Activated CD8-positive, alpha-beta memory T cell treated with anti-CD3 and anti-CD28 coated beads, Interleukin-2, amount 10 ng/mL, durations not matched to agents 7 days and 5 days (primary cell): ENCODE results near the gene C17orf78. TPM values are rescaled to one million over a fixed set of nuclear protein-coding genes. Genes with fewer than 3 reads are reported as not detected.
"Not testable (repeated sequence)": the region's sequence is repeated elsewhere in the genome, so short reads cannot be mapped to it uniquely, and the experiment has no call there.

Experiments
- ATAC-seq: fragments of 150-1000 bp; cut with Tn5 transposase; one replicate; pipeline ENCODE4 v1.10.0; 2021; ENCODE audit warnings: moderate library complexity
- CTCF ChIA-PET: fragments of 350-600 bp; sonication (Branson Sonifier 250); formaldehyde crosslinking; loops from one replicate; lab custom pipeline; 2021; ENCODE audit warnings: antibody characterized with exemption; lab: Charles Lee
- DNase-seq: peaks from one replicate; pipeline ENCODE4 v3.0.0-alpha.2; 2020
- H3K27ac Mint-ChIP-seq: one replicate; pipeline ENCODE4 v1.8.0; 2021; ENCODE audit warnings: mild to moderate bottlenecking, mixed read lengths
- H3K27me3 Mint-ChIP-seq: one replicate; pipeline ENCODE4 v1.8.0; 2021; ENCODE audit warnings: mixed read lengths
- H3K36me3 Mint-ChIP-seq: one replicate; pipeline ENCODE4 v1.8.0; 2021; ENCODE audit warnings: mild to moderate bottlenecking, mixed read lengths
- H3K4me1 Mint-ChIP-seq: one replicate; pipeline ENCODE4 v1.8.0; 2021; ENCODE audit warnings: mixed read lengths
- H3K4me3 Mint-ChIP-seq: one replicate; pipeline ENCODE4 v1.8.0; 2021; ENCODE audit warnings: mild to moderate bottlenecking, moderate library complexity, mixed read lengths
- H3K9me3 Mint-ChIP-seq: one replicate; pipeline ENCODE4 v1.8.0; 2022; ENCODE audit warnings: low read depth, mixed read lengths
- total RNA-seq, 2 experiments: library from RNA; stranded (reverse); gene quantifications; one replicate each; pipeline ENCODE4 v1.2.3, GENCODE V29; 2021

C17orf78 gene
- total RNA-seq, 2 experiments from 2014 or later: not detected

DNA sequence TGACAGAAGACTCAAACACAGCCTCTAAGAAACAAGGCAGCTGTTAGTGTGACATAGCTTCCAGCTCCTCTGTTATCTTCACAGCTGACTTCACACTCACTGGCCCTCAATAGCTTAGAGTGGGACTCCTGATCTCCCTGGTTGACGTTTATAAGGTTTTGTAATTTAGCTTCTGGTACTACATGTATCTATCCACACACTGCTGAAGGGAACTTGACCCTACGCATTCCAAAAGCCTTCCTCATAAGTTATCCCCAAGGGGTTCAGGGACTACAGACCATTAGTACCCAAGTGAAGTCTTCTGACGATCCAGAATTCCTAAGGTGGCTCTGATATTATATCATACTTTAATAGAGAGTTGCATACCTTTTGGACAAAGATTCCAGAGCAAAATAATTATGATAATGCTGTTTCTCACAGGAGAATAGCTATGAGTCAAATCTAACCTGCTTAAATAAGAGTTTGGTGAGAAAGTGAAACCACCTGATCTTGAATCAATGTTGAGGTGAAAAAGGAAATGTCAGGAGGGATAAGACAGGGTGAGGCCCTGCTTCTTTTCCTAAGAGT, 16.3 kb downstream of the C17orf78 start:
- H3K9me3 Mint-ChIP-seq: no peaks in the 10 kb centered on the region
- CTCF ChIA-PET: interaction anchor here (0.7 to 4.9 kb wide), 5 partner anchors 16 to 826 kb away, joined by 3 to 40 read pairs (median 4); partner anchors contain the start of gene C17orf78
- H3K27ac Mint-ChIP-seq: peak overlapping the region; percentile 52
- DNase-seq (no peak), ATAC-seq (peak; percentile 66)
- peaks cover 22% of the 10 kb centered on the region for H3K4me1 Mint-ChIP-seq
- H3K36me3 Mint-ChIP-seq: no peaks in the 10 kb centered on the region
- H3K27me3 Mint-ChIP-seq: no peaks in the 10 kb centered on the region
- no peak overlapping the region for H3K4me3 Mint-ChIP-seq

DNA sequence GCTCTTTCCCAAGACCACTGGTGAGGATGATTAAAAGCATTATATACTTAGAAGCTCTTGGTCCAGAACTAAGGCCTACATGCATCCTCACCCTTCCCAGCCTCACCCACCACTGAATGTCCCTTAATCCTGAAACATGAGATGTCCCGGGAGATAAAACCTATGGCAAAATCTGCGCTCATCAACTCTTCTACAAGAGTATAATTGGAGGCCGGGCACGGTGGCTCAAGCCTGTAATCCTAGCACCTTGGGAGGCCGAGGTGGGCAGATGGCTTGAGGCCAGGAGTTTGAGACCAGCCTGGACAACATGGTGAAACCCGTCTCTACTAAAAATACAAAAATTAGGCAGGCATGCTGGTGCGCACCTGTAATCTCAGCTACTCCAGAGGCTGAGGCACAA, 17.6 kb downstream of the C17orf78 start:
- H3K9me3 Mint-ChIP-seq: no peaks in the 10 kb centered on the region
- DNase-seq: no peak
- ATAC-seq: no peak
- H3K4me3 Mint-ChIP-seq: no peak overlapping the region
- peaks cover 26% of the 10 kb centered on the region for H3K4me1 Mint-ChIP-seq
- CTCF ChIA-PET: interaction anchor here (0.7 to 4.9 kb wide), 2 partner anchors 20 to 495 kb away, joined by 3 to 40 read pairs; no protein-coding TSS in a partner anchor
- no peak overlapping the region for H3K27ac Mint-ChIP-seq
- no peaks in the 10 kb centered on the region for H3K36me3 Mint-ChIP-seq
- no peaks in the 10 kb centered on the region for H3K27me3 Mint-ChIP-seq

GRCh38 chr17:37399265-37399803, 23.5 kb downstream of the C17orf78 start:
- H3K27ac Mint-ChIP-seq: no peak overlapping the region
- CTCF ChIA-PET: interaction anchor here (4.1 kb wide), 1 partner anchor 26 kb away, joined by 38 read pairs; no protein-coding TSS in a partner anchor
- no peaks in the 10 kb centered on the region for H3K27me3 Mint-ChIP-seq
- peaks cover 25% of the 10 kb centered on the region for H3K4me1 Mint-ChIP-seq
- DNase-seq (no peak), ATAC-seq (no peak)
- H3K36me3 Mint-ChIP-seq: peaks cover 13% of the 10 kb centered on the region
- H3K9me3 Mint-ChIP-seq: no peaks in the 10 kb centered on the region
- H3K4me3 Mint-ChIP-seq: no peak overlapping the region

DNA sequence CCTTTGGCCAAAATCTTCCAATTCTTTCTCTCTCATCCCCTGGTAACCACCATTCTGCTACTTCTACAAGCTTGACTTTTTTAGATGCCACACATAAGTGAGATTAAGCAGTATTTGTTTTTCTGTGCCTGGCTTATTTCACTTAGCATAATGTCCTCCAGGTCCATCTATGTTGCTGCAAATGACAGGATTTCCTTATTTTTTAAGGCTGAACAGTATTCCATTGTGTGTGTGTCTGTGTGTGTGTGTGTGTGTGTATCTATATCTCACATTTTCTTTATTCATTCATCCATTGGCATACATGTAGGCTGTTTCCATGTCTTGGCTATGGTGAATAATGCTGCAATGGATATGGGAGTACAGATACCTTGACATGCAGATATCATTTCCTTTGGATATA, 24.7 kb downstream of the C17orf78 start:
- CTCF ChIA-PET: interaction anchor here (4.1 kb wide), 1 partner anchor 27 kb away, joined by 38 read pairs; no protein-coding TSS in a partner anchor
- Mint-ChIP-seq H3K36me3 (peaks cover 22% of the 10 kb centered on the region), H3K4me3 (no peak overlapping the region), H3K9me3 (no peaks in the 10 kb centered on the region), H3K27ac (no peak overlapping the region), H3K4me1 (peaks cover 35% of the 10 kb centered on the region), H3K27me3 (no peaks in the 10 kb centered on the region)
- DNase-seq (no peak), ATAC-seq (no peak)

DNA sequence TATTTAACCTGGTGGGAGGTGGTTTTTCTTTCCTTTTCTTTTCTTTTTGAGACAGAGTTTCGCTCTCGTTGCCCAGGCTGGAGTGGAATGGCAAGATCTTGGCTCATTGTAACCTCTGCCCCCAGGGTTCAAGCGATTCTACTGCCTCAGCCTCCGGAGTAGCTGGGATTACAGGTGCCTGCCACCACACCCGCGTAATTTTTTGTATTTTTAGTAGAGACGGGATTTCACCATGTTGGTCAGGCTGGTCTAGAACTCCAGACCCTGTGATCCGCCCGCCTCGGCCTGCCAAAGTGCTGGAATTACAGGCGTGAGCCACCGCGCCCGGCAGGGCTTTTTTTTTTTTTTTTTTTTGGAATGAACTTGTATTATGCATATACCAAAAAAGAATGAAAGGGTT, 29.7 kb downstream of the C17orf78 start:
- CTCF ChIA-PET: interaction anchor here (1.1 to 4.0 kb wide), 3 partner anchors 32 to 106 kb away, joined by 3 to 16 read pairs (median 3); no protein-coding TSS in a partner anchor

DNA sequence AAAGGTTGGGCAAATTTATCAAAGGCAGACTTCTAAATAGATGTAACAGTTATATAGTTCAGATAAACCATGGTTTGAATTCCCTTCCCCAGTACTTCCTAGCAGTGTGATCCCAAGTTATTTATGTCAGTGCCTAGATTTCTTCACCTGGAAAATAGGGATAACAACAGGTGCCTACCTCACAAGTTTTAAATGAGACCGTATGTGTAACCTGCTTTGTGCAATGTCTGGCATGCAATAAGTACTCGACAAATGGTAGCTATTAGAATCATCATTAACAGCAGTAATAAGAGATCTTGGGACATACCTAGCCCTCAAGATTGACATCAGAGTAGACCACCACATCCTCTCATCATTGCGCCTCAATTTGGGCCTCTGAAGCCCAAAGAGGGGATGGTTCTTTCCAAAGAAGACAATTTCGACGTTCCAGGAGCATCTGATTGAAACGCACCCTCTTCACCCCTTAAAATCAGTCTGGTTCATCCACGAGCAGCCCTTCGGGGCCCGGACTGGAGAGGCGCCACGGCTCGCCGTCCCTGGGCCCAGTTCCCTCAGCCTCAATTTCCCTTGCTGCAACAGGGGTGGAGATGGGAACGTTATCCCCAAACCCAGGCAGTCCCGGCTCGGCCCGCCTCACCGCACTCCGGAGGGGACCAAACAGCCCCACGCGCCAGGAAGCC, 30.3 kb downstream of the C17orf78 start:
- H3K4me3 Mint-ChIP-seq: peak overlapping the region; percentile 97
- H3K27me3 Mint-ChIP-seq: no peaks in the 10 kb centered on the region
- peaks cover 42% of the 10 kb centered on the region for H3K36me3 Mint-ChIP-seq
- no peak for ATAC-seq
- CTCF ChIA-PET: interaction anchor here (1.1 to 4.0 kb wide), 3 partner anchors 32 to 105 kb away, joined by 3 to 16 read pairs (median 3); no protein-coding TSS in a partner anchor
- DNase-seq: no peak
- peak overlapping the region; percentile 97 for H3K27ac Mint-ChIP-seq
- peaks cover 52% of the 10 kb centered on the region for H3K4me1 Mint-ChIP-seq
- H3K9me3 Mint-ChIP-seq: no peaks in the 10 kb centered on the region

More for the DNA sequence above, 29.7 kb downstream of the C17orf78 start:
- H3K36me3 Mint-ChIP-seq: peaks cover 36% of the 10 kb centered on the region
- peak overlapping the region; percentile 97 for H3K27ac Mint-ChIP-seq
- not testable (repeated sequence) for H3K27me3 Mint-ChIP-seq, DNase-seq, ATAC-seq, H3K9me3 Mint-ChIP-seq
- peaks cover 50% of the 10 kb centered on the region for H3K4me1 Mint-ChIP-seq
- peak overlapping the region; percentile 97 for H3K4me3 Mint-ChIP-seq

- H3K27me3 Mint-ChIP-seq: no peaks in the 10 kb centered on the region
- CTCF ChIA-PET: interaction anchor here (0.7 to 4.0 kb wide), 9 partner anchors 13 to 203 kb away, joined by 3 to 16 read pairs (median 4); no protein-coding TSS in a partner anchor
- no peaks in the 10 kb centered on the region for H3K9me3 Mint-ChIP-seq
- peak; percentile 96 for ATAC-seq
- H3K36me3 Mint-ChIP-seq: peaks cover 46% of the 10 kb centered on the region
- H3K4me1 Mint-ChIP-seq: peaks cover 53% of the 10 kb centered on the region
- DNase-seq: peak; percentile 85
- H3K27ac Mint-ChIP-seq: peak within 1 kb of the TSS; percentile 97
- H3K4me3 Mint-ChIP-seq: peak within 1 kb of the TSS; percentile 97
Observed at GRCh38 chr17:37406635-37407461, 31.1 kb downstream of the C17orf78 start, which contains the start of the genes ACACA and TADA2A. TSS of gene ACACA (minus strand) at chr17:37406836. CDS start at chr17:37406299, 537 bp downstream. TSS of gene TADA2A (plus strand) at chr17:37406886. CDS start at chr17:37411366, 4,480 bp downstream.

- not testable (repeated sequence) for H3K9me3 Mint-ChIP-seq
- peaks cover 48% of the 10 kb centered on the region for H3K36me3 Mint-ChIP-seq
Observed at GRCh38 chr17:37408145-37408479, 32.3 kb downstream of the C17orf78 start.

GRCh38 chr17:37410357-37410756, 34.6 kb downstream of the C17orf78 start:
- Mint-ChIP-seq H3K4me3 (no peak overlapping the region), H3K27me3 (no peaks in the 10 kb centered on the region), H3K27ac (no peak overlapping the region), H3K4me1 (peaks cover 38% of the 10 kb centered on the region), H3K36me3 (peaks cover 51% of the 10 kb centered on the region), H3K9me3 (no peaks in the 10 kb centered on the region)
- no peak for ATAC-seq
- DNase-seq: no peak
- CTCF ChIA-PET: interaction anchor here (0.8 to 1.2 kb wide), 2 partner anchors 16 to 19 kb away, joined by 3 read pairs; no protein-coding TSS in a partner anchor

More at GRCh38 chr17:37408145-37408479, 32.3 kb downstream of the C17orf78 start:
- DNase-seq, ATAC-seq, H3K27me3 Mint-ChIP-seq: not testable (repeated sequence)
- CTCF ChIA-PET: interaction anchor here (1.0 to 1.5 kb wide), 4 partner anchors 10 to 35 kb away, joined by 3 to 8 read pairs (median 5); no protein-coding TSS in a partner anchor
- Mint-ChIP-seq H3K4me1 (peaks cover 49% of the 10 kb centered on the region), H3K27ac (peak overlapping the region; percentile 91), H3K4me3 (peak overlapping the region; percentile 84)

GRCh38 chr17:37413875-37414519, 38.2 kb downstream of the C17orf78 start:
- DNase-seq: no peak
- Mint-ChIP-seq H3K4me3 (no peak overlapping the region), H3K27me3 (no peaks in the 10 kb centered on the region), H3K36me3 (peaks cover 47% of the 10 kb centered on the region), H3K4me1 (peaks cover 22% of the 10 kb centered on the region), H3K9me3 (no peaks in the 10 kb centered on the region), H3K27ac (no peak overlapping the region)
- ATAC-seq: no peak
- CTCF ChIA-PET: interaction anchor here (0.7 to 0.8 kb wide), 2 partner anchors 9 to 16 kb away, joined by 4 to 5 read pairs; no protein-coding TSS in a partner anchor

GRCh38 chr17:37417852-37418251, 42.1 kb downstream of the C17orf78 start:
- Mint-ChIP-seq H3K4me1 (peaks cover 12% of the 10 kb centered on the region), H3K36me3 (peaks cover 28% of the 10 kb centered on the region), H3K27ac (no peak overlapping the region), H3K4me3 (no peak overlapping the region), H3K27me3 (no peaks in the 10 kb centered on the region), H3K9me3 (no peaks in the 10 kb centered on the region)
- no peak for ATAC-seq
- no peak for DNase-seq
- CTCF ChIA-PET: interaction anchor here (1.3 to 1.7 kb wide), 3 partner anchors 12 to 128 kb away, joined by 3 read pairs; no protein-coding TSS in a partner anchor
